Stomach (tissue), 9 donors: ENCODE results near the gene PSMB4. TPM values are rescaled to one million over a fixed set of nuclear protein-coding genes. Genes with fewer than 3 reads are reported as not detected.
A peak's percentile ranks its signal among the peaks of the same experiment; 100 is the strongest.

Experiments used
- DNase-seq, 2 donors: peaks; one replicate each; pipeline versions ENCODE4 v3.0.0 to v3.0.0-alpha.2; 2013 to 2019
- H3K27ac ChIP-seq, 5 donors: fragments of 200-600 bp in 4 of 5; sonication (generic) in 4 of 5; one replicate each; pipeline ENCODE4 v1.5.1; 2013 to 2019; ENCODE audit warnings: mild to moderate bottlenecking in 1 of 5, moderate library complexity in 1 of 5
- H3K27me3 ChIP-seq, 3 donors: fragments of 200-600 bp; sonication (generic); one replicate each; pipeline ENCODE4 v1.5.1; 2017 to 2019; ENCODE audit warnings: mixed run types in 1 of 3
- H3K36me3 ChIP-seq, 4 donors: fragments of 200-600 bp; sonication (generic); 1 replicate in 3 of 4; 2 replicates in 1 of 4; pipeline ENCODE4 v1.5.1; 2016 to 2019
- H3K4me1 ChIP-seq, 4 donors: fragments of 200-600 bp; sonication (generic); one replicate each; pipeline ENCODE4 v1.5.1; 2016 to 2019
- H3K4me3 ChIP-seq, 4 donors: fragments of 200-600 bp; sonication (generic) in 3 of 4; one replicate each; pipeline ENCODE4 v1.5.1; 2016 to 2019; ENCODE audit warnings: mild to moderate bottlenecking in 1 of 4
- H3K9me3 ChIP-seq, 4 donors: fragments of 200-600 bp; sonication (generic); one replicate each; pipeline ENCODE4 v1.5.1; 2016 to 2019
- CTCF ChIP-seq, 7 experiments: fragments of 450-650 bp in 4 of 7; fragments of 200-600 bp in 3 of 7; sonication (generic) in 3 of 7; IDR thresholded peaks; one replicate each; pipeline ENCODE4 v1.5.1; 2016 to 2019; ENCODE audit warnings: antibody characterized with exemption in 7 of 7, control low read depth in 2 of 7, mild to moderate bottlenecking in 1 of 7
- EP300 ChIP-seq: sonication (generic); formaldehyde crosslinking; IDR thresholded peaks from one replicate; pipeline ENCODE4 v1.6.1; 2017; ENCODE audit warnings: antibody characterized with exemption
- POLR2A ChIP-seq, 4 donors: fragments of 450-650 bp; IDR thresholded peaks; one replicate each; pipeline ENCODE4 v1.6.1; 2016; ENCODE audit warnings: antibody characterized with exemption in 4 of 4, control low read depth in 2 of 4, mild to moderate bottlenecking in 1 of 4, moderate library complexity in 1 of 4
- POLR2AphosphoS5 ChIP-seq, 3 donors: sonication (generic); formaldehyde crosslinking; IDR thresholded peaks; one replicate each; pipeline ENCODE4 v1.6.1; 2016; ENCODE audit warnings: antibody characterized with exemption in 3 of 3
- WGBS, 5 donors: extraction: QIAGEN DNeasy Blood & Tissue Kit in 3 of 5; methylation state at CpG; one replicate each; pipeline versions ENCODE4 v1.1.5 to v1.1.7; 2013 to 2018; 5-methylcytosine and 5-hydroxymethylcytosine counted together
- intact Hi-C: fragments of 100-400 bp; cut with DNase I; formaldehyde crosslinking; loops from one replicate; pipeline ENCODE4 v1.15.1; 2023; ENCODE audit warnings: low total_unique reads
- polyA plus RNA-seq, 3 donors: library from polyadenylated mRNA; stranded (reverse); fragments of 200-250 nt; gene quantifications; one replicate each; pipeline ENCODE4 v1.2.3, GENCODE V29; 2013
- total RNA-seq, 5 donors: library from RNA; depleted of rRNA; stranded (reverse); fragments of >200 nt; gene quantifications; one replicate each; pipeline versions ENCODE4 v1.1.0 to v1.2.3, GENCODE V29; 2014 to 2016
- donor health status: healthy with polysubstance abuse.
- donor health status: Bipolar disorder and iron deficiency.
- donor health status: healthy.

Gene PSMB4
- total and polyA plus RNA-seq, 8 donors = 111 to 358 (median 247) TPM

GRCh38 chr1:151367658-151368392 is 31.5 kb upstream of the PSMB4 start:
- Histone ChIP-seq H3K4me3 (no peak overlapping the region), H3K4me1 (peaks cover 37 to 63% (median 52%) of the 10 kb centered on the region in 4 donors), H3K9me3 (peaks cover 0 to 4% (median 1%) of the 10 kb centered on the region in 4 donors), H3K27ac (peak overlapping the region in 4 of 5 donors; percentile 20 to 89 (median 46)), H3K27me3 (no peaks in the 10 kb centered on the region), H3K36me3 (peaks cover 34 to 66% (median 59%) of the 10 kb centered on the region in 4 donors)
- intact Hi-C loops = no loop called here
- no peak for TF ChIP-seq EP300
- no peak for TF ChIP-seq POLR2A (IDR thresholded peaks at IDR 0.05)
- DNase-seq = peak; percentile 37 to 46
- 79 to 90% (median 83%) methylated on average over 7 to 8 of the region's 8 CpGs for WGBS, 5 donors

- TF ChIP-seq POLR2A (IDR thresholded peaks at IDR 0.05) (no peak), EP300 (no peak), CTCF (IDR thresholded peaks at IDR 0.05) (no peak), POLR2AphosphoS5 (IDR thresholded peaks at IDR 0.05) (no peak)
- no peaks in the 10 kb centered on the region for H3K9me3 ChIP-seq
- peak in 1 of 2 donors; percentile 61 for DNase-seq
- H3K4me1 ChIP-seq = peaks cover 42 to 71% (median 60%) of the 10 kb centered on the region in 4 donors
- WGBS, 5 donors = 68 to 80% (median 75%) methylated on average over 10 to 20 of the region's 20 CpGs
- peaks cover 31 to 60% (median 51%) of the 10 kb centered on the region in 4 donors for H3K36me3 ChIP-seq
- H3K4me3 ChIP-seq = no peak overlapping the region
- peak overlapping the region; percentile 6 to 89 (median 40) for H3K27ac ChIP-seq
- no peaks in the 10 kb centered on the region for H3K27me3 ChIP-seq
- intact Hi-C loops = no loop called here
These were observed 30.7 kb upstream of the PSMB4 start for GRCh38 chr1:151368393-151369301.

GRCh38 chr1:151369302-151369610 is 30.1 kb upstream of the PSMB4 start:
- Histone ChIP-seq H3K27ac (peak overlapping the region in 3 of 5 donors; percentile 33 to 92 (median 89)), H3K4me3 (no peak overlapping the region), H3K36me3 (peaks cover 28 to 53% (median 45%) of the 10 kb centered on the region in 4 donors), H3K9me3 (no peaks in the 10 kb centered on the region), H3K4me1 (peaks cover 42 to 76% (median 64%) of the 10 kb centered on the region in 4 donors), H3K27me3 (no peaks in the 10 kb centered on the region)
- intact Hi-C loops = no loop called here
- DNase-seq = no peak
- TF ChIP-seq EP300 (no peak), CTCF (IDR thresholded peaks at IDR 0.05) (no peak), POLR2AphosphoS5 (IDR thresholded peaks at IDR 0.05) (no peak), POLR2A (IDR thresholded peaks at IDR 0.05) (no peak)
- WGBS, 5 donors = 75 to 91% (median 83%) methylated on average over 7 of the region's 7 CpGs

GRCh38 chr1:151369621-151370048 is 29.7 kb upstream of the PSMB4 start:
- Histone ChIP-seq H3K27ac (peak overlapping the region in 4 of 5 donors; percentile 33 to 92 (median 89)), H3K4me3 (peak overlapping the region in 2 of 4 donors; percentile 0 to 65), H3K9me3 (no peaks in the 10 kb centered on the region), H3K27me3 (no peaks in the 10 kb centered on the region), H3K36me3 (peaks cover 24 to 50% (median 41%) of the 10 kb centered on the region in 4 donors), H3K4me1 (peaks cover 42 to 76% (median 64%) of the 10 kb centered on the region in 4 donors)
- intact Hi-C loops = no loop called here
- TF ChIP-seq POLR2A (IDR thresholded peaks at IDR 0.05) (no peak), EP300 (no peak), CTCF (IDR thresholded peaks at IDR 0.05) (no peak), POLR2AphosphoS5 (IDR thresholded peaks at IDR 0.05) (no peak)
- 66 to 85% (median 81%) methylated on average over 6 to 15 of the region's 15 CpGs for WGBS, 5 donors
- no peak for DNase-seq
